ENCODE data around the gene RAI1.

RAI1 gene

DNA sequence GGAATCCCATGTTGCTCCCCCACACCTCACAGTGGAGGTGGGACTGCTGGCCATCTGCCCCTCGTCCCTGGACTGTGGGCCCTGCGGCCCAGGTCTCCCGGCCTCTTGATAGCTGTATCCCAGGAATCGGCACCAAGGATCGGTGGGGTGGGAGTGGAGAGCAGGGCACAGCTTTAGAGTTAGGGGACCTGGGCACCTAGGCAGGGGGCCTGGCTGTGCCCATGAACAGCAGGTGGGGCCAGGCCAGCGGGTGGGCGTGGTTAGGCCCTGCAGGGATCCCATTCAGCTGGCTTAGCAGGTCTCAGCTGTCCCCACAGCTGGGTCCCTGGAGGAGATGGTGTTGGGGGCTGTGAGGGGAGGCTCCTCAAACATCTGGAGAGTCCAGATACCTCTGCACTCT, 106.3 kb downstream of the RAI1 start:
- no peak for DNase-seq (ENCODE audit: low read depth)

DNA sequence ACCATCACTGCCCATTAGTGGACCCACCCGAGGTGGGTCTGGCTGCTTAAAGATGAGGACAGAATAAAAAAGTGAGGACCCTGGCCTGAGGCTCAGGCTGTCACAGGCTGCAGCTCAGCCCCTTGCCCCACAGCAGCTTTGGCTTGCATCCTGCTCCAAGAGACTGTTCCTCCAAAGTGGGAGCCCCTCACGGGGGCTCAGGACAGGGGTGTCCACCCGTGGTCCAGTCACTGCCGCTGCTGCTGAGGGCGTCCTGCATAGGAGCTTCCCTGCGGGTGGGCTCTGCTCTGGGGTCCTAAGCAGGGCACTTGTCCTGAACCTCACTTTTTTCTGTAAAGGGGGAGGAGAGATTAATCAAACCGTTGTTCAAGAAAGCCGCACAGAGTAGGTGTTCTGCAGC, 107.7 kb downstream of the RAI1 start:
- DNase-seq (ENCODE audit: low read depth) = no peak

DNA sequence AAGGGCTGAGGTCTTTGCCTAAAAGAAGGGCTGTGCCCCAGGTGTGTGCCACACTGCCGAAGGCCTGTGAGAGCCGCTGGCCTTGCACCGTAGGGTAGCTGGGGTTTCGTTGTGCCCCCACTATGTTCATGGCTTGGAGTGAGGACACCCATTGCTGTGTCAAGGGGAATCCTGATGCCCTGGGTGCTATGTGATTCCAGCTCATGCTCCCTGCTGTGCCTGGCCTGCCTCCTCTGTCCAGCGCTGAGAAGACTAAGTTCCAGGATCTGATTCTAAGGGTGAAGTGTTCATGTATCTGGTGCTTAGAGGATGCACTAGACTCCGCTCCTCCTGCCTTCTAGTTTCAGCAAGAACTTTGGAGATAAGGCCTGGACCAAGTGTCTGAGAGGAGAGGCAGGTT, 108.2 kb downstream of the RAI1 start:
- DNase-seq (ENCODE audit: low read depth) = no peak

DNA sequence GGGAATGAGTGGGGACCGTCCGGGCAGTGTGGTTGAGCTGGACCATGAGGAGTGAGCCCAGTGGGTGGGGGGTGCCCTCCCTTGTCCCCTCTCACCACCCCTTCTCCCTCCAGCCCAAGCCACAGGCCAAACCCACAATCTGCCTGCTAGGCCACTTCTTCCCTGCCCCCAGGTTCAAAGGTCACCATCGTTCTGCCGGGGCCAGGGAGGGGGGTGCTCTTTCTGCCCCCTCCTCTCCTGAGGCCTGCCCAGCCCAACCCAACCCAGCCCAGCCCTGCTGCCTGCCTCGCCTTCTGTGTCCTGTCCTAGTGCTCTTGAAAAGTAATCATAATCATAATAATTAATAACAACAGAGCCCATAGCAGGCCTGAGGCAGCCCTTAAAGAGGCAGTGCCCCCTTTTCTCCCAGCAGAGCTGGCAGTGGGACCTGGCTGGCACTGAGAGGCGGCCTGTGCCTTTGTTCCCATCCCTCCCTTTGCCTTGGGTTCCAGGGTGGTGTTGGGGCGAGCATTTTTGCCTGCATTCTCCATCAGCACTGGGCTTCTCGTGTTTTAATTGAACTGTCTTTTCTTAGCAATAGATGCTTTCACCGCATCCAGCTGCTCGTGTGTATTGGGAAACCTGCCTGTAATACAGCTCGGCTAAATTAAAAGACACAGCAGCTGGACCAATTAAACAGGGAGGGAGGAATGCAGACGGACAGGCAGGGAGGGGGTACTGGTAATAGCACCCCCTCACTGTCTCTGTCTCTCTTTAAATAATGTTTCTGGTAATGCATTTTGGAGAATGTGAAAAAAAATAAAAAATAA, 108.8 kb downstream of the RAI1 start:
- DNase-seq (ENCODE audit: low read depth) = no peak

DNA sequence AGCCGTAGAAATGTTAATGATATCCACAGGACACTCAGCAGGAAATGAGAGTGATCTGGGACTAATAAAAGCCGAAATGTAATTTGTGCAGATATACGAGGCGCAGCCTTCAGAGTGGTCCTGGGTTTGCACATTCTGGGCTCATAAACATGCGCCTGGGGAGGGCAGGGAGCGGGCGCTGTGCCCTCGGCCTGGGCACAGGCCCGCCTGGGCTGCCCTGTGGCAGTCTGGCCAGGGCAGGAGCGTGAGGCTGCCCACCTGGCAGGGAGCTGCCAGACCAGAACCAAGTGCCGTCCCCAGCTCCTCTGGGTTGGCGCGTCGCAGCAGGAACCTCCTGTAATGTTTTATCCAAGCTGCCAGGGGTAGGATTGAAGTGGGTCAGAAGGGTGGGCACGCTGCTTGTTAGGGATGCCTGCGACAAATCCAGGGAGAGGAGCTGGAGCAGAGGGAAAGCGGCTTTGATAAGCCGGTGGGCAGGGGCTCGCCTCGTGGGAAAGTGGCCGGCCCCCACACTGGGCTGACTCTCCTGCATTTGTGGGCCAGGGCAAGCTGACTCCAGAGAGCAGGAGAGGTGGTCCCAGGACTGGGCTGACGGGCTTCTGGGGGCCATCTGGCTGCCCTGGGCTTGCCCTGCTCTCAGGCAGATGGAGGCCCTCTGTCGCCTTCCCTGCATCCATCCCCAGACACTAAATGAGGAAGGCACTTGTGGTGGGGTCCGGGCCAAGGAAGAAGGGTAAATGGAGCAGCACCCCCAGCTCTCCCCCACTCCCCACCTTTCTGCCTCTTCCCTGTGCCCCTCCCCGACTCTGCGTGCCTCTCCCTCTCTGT, 109.6 kb downstream of the RAI1 start:
- no peak for DNase-seq (ENCODE audit: low read depth)

DNA sequence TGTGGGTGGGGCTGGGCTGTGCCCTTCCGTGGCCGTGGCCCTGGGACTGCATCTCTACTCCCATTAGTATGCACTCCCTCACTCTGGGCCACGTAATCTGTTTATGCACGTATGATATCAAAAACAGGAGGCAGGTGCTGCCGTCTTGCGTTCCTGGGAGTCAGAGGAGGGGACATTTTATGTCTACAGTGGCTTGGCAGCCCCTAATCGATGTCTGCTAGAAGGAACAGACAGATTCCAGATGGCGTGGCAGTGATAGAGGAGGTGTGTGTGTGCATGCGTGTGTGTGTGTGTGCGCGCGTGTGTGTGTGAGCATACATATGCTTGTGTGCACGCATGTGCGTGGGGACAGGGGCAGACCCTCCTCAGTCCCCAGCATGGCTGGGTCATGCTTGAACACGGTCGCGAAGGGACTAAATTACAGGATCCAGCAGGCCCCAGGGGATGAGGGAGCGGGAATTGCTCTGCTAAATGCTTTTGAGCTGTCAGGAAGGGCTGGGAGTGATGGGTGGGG, 110.8 kb downstream of the RAI1 start:
- no peak for DNase-seq (ENCODE audit: low read depth)

DNA sequence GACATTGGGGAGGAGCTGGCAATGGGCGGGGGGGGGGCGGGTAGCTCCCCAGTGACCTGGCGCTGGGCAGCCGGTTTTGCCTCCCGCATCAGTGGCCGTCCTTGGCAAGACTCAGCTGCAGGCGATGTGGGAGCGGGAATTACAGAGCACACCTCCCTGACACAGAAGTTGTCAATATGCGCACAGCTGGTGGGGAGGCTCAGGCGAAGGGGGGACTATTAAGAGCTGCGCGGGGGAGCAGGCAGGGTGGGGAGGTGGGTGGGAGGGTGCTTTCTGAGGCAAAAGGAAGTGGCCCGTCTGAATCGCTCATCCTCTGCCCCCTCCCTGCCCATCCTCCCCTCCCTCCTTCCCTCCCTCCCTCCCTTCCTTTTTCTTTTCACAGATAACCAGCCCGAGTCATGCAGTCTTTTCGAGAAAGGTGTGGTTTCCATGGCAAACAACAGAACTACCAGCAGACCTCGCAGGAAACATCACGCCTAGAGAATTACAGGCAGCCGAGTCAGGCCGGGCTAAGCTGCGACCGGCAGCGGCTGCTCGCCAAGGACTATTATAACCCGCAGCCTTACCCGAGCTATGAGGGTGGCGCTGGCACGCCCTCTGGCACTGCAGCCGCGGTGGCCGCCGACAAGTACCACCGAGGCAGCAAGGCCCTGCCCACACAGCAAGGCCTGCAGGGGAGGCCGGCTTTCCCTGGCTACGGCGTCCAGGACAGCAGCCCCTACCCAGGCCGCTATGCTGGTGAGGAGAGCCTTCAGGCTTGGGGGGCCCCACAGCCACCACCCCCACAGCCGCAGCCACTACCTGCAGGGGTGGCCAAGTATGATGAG, 111.5 kb downstream of the RAI1 start:
- DNase-seq (ENCODE audit: low read depth) = peak; percentile 35

DNA sequence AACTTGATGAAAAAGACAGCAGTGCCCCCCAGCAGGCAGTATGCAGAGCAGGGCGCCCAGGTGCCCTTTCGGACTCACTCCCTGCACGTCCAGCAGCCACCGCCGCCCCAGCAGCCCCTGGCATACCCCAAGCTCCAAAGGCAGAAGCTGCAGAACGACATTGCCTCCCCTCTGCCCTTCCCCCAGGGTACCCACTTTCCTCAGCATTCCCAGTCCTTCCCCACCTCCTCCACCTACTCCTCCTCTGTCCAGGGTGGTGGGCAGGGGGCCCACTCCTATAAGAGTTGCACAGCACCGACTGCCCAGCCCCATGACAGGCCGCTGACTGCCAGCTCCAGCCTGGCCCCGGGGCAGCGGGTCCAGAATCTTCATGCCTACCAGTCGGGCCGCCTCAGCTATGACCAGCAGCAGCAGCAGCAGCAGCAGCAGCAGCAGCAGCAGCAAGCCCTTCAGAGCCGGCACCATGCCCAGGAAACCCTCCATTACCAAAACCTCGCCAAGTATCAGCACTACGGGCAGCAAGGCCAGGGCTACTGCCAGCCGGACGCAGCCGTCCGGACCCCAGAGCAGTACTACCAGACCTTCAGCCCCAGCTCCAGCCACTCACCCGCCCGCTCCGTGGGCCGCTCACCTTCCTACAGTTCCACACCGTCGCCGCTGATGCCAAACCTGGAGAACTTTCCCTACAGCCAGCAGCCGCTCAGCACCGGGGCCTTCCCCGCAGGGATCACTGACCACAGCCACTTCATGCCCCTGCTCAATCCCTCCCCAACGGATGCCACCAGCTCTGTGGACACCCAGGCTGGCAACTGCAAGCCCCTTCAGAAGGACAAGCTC, 112.3 kb downstream of the RAI1 start:
- no peak for DNase-seq (ENCODE audit: low read depth)

DNA sequence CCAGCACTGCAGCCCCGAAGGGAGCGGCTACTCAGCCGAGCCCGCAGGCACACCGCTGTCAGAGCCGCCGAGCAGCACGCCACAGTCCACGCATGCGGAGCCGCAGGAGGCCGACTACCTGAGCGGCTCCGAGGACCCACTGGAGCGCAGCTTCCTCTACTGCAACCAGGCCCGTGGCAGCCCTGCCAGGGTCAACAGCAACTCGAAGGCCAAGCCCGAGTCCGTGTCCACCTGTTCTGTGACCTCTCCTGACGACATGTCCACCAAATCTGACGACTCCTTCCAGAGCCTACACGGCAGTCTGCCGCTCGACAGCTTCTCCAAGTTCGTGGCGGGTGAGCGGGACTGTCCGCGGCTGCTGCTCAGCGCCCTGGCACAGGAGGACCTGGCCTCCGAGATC, 113.1 kb downstream of the RAI1 start:
- no peak for DNase-seq (ENCODE audit: low read depth)

DNA sequence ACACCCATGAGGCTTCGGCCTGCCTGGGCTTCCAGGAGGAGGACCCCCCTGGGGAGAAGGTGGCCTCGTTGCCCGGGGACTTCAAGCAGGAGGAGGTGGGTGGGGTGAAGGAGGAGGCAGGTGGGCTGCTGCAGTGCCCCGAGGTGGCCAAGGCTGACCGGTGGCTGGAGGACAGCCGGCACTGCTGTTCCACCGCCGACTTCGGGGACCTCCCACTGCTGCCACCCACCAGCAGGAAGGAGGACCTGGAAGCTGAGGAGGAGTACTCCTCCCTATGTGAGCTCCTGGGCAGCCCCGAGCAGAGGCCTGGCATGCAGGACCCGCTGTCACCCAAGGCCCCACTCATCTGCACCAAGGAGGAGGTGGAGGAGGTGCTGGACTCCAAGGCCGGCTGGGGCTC, 114.0 kb downstream of the RAI1 start:
- DNase-seq (ENCODE audit: low read depth) = no peak

DNA sequence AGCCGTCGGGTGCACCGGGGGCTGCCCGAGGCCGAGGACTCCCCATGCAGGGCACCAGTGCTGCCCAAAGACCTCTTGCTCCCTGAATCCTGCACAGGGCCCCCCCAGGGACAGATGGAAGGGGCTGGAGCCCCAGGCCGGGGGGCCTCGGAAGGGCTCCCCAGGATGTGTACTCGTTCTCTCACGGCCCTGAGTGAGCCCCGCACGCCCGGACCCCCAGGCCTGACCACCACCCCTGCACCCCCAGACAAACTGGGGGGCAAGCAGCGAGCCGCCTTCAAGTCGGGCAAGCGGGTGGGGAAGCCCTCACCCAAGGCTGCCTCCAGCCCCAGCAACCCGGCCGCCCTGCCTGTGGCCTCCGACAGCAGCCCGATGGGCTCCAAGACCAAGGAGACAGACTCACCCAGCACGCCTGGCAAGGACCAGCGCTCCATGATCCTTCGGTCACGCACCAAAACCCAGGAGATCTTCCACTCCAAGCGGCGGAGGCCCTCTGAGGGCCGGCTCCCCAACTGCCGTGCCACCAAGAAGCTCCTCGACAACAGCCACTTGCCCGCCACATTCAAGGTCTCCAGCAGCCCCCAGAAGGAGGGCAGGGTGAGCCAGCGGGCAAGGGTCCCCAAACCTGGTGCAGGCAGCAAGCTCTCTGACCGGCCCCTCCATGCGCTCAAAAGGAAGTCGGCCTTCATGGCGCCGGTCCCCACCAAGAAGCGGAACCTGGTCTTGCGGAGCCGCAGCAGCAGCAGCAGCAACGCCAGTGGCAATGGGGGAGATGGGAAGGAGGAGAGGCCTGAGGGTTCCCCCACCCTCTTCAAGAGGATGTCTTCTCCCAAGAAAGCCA, 114.9 kb downstream of the RAI1 start:
- DNase-seq (ENCODE audit: low read depth) = no peak

DNA sequence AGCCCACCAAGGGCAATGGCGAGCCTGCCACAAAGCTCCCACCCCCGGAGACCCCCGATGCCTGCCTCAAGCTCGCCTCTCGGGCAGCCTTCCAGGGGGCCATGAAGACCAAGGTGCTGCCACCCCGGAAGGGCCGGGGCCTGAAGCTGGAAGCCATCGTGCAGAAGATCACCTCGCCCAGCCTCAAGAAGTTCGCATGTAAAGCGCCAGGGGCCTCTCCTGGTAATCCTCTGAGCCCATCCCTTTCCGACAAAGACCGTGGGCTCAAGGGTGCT, 115.5 kb downstream of the RAI1 start:
- DNase-seq (ENCODE audit: low read depth) = no peak

DNA sequence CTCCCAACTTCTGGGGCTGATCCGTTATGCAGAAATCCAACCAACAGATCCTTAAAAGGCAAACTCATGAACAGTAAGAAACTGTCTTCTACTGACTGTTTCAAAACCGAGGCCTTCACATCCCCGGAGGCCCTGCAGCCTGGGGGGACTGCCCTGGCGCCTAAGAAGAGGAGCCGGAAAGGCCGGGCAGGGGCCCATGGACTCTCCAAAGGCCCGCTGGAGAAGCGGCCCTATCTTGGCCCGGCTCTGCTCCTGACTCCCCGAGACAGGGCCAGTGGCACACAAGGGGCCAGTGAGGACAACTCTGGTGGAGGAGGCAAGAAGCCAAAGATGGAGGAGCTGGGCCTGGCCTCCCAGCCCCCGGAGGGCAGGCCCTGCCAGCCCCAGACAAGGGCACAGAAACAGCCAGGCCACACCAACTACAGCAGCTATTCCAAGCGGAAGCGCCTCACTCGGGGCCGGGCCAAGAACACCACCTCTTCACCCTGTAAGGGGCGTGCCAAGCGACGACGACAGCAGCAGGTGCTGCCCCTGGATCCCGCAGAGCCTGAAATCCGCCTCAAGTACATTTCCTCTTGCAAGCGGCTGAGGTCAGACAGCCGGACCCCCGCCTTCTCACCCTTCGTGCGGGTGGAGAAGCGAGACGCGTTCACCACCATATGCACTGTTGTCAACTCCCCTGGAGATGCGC, 116.0 kb downstream of the RAI1 start:
- DNase-seq (ENCODE audit: low read depth) = no peak

DNA sequence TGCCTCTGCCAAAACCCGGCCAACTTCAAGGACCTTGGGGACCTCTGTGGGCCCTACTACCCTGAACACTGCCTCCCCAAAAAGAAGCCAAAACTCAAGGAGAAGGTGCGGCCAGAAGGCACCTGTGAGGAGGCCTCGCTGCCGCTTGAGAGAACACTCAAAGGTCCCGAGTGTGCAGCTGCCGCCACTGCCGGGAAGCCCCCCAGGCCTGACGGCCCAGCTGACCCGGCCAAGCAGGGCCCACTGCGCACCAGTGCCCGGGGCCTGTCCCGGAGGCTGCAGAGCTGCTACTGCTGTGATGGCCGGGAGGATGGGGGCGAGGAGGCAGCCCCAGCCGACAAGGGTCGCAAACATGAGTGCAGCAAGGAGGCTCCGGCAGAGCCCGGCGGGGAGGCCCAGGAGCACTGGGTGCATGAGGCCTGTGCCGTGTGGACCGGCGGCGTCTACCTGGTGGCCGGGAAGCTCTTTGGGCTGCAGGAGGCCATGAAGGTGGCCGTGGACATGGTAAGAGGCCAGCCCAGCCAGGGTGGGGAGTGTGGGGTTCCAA, 116.8 kb downstream of the RAI1 start:
- no peak for DNase-seq (ENCODE audit: low read depth)

DNA sequence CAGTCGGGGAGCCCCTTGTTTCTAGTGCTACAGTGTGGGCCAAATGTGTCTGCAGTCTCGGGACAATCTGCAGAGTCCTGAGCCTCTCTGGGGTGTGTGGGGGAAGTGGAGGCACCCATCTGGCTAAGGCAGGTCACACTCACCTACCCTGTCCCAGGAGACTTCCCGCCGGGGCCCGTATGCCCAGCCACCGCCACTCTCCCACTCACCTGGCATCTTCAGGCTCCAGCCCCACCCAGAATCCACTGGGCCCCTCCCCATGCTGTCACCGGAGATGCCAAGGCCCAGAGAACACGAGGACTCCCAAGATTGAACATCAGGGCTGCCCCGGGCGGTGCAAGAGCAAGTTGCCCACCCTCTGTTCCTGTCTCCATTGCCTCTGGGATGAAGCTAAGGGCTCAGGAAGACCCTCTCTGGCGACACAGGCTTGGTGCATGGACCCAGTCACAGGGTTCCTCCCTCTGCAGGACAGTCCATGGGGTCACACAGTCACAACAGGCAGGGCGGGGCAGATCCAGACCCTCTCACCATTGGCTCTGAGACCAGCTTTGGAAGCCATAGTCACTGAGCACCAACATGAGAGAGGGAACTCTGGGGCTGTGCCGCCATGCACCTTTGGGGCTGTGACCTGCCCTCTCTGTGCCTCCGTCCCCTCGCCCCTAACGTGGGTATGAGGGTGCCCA, 117.5 kb downstream of the RAI1 start:
- no peak for DNase-seq (ENCODE audit: low read depth)

DNA sequence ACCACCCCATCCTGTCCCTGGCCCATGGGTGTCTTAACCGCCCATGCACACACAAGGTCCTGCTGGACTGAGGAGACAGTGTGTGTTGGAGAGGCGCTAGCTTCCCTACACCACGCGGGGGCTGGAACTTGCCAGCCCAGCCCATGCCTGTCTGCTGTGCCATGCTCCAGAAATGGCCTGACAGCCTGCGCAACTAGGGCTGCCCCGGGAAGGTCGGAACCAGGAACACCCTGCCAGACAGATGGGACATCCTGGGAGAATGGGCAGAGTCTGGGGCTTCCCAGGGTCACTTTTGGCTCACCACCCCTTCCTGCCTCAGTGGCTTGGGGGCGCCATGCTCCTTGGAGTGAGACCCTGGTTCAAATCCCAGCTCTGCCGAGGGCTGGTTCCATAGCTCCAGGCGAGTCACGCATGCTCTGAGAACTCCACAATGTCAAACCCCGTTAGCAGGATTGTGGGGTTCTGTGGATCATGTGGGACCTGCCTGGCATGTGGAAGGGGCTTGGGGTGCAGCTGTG, 119.3 kb downstream of the RAI1 start:
- no peak for DNase-seq (ENCODE audit: low read depth)

DNA sequence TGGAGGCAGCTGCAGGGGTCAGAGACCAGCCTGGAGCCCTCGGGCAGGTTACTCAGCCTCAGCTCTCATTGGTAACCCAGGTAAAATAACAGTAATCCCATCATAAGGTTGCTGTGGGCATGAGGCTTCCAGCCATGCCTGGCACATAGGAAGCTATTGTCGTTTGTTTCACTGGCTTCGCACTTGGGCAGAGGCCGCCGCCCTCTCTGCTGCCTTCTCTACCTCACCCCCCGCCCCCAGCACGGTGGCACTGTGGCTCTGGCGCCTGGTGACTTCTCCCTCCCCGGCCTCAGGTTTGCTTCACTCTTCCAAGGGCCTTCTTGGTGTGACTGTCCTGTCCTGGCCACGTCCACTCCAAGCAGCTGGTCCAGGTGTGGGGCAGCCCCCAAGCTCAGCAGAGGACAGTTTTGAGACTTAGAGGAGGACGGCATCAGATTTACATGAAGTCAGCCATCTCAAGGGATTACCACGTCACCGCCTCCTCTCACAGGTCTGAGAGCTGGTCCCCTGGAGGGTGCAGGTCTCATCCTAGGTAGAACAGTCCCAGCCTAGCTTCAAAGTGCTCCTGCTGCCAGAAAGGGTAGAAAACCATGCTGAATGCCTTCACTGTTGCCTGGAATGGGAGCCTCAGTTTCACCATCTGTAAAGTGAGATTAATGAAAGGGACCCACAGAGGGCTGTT, 120.7 kb downstream of the RAI1 start:
- no peak for DNase-seq (ENCODE audit: low read depth)

DNA sequence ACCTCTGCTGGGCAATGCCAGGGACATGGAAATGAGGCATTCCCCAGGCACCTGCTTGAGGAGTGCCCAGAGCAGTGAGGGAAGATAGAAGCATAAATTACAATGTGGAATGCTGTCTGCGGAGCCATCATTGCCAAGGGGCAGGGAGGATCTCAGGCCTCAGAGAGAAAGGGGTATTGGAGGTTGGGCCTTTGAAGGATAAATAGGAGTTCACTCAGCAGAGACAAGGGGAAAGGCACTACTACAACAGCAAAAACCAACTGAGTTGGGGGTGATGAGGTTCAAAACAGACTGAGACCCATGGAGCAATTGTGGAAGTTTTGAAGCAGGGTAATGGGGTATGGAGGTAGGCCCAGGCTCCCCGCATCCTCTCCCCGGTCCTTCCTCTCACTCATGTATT, 122.7 kb downstream of the RAI1 start:
- DNase-seq (ENCODE audit: low read depth) = no peak

Data from activated gamma-delta T cell treated with anti-CD3 and anti-CD28 coated beads, Interleukin-2, amount 50 U/mL, for 16 hours (primary cell).